Erythroblast (primary cell): ENCODE results near the gene NDRG3.
A peak's percentile ranks its signal among the peaks of the same experiment; 100 is the strongest.

Experiments
- DNase-seq, 2 experiments: peaks; one replicate each; lab custom pipeline; 2025; lab: John Stamatoyannopoulos, UW
- GATA1 ChIP-seq: IDR thresholded peaks from 2 replicates; pipeline ENCODE4 v1.6.1; 2011; ENCODE audit warnings: low read depth, mild to moderate bottlenecking, control low read depth, low read length, moderate library complexity
- POLR2A ChIP-seq: IDR thresholded peaks from 2 replicates; pipeline ENCODE4 v1.6.1; 2011; ENCODE audit warnings: mild to moderate bottlenecking, low read length

NDRG3 gene

DNA sequence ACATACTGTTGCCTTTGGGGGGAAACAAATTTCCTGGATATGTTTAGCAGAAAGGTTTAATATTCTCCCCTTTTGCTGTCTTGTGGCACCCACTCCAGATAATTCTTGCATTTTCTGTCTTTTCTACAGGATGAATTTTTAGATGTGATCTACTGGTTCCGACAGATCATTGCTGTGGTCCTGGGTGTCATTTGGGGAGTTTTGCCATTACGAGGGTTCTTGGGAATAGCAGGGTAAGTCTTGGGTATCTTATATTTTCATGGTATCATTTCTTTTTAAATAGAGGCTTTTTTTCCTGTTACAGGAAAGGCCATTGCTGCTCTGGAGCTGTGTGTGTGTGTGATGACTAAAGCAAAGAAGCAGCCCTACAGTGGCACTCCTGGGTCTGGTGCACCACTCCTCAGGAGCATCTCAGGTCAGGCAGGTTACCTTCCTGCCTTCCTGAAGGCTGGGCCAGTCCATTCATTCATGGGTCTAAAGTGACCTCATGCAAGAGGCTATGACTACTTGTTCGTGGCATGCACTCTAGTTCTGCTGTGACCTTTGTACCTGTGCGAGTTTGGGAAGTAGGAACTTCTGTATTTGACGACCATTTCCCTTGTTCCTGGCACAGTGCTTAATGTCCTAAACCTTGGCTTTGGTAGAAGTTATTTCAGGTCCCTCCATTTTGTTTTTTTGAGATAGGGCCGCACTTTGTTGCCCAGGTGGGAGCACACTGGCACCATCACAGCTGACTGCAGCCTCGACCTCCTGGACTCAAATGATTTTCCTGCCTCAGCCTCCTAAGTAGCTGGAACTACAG lies 138.1 kb downstream of the NDRG3 start:
- DNase-seq = peak in 1 of 2 experiments; percentile 11
- TF ChIP-seq POLR2A (no peak), GATA1 (no peak)

DNA sequence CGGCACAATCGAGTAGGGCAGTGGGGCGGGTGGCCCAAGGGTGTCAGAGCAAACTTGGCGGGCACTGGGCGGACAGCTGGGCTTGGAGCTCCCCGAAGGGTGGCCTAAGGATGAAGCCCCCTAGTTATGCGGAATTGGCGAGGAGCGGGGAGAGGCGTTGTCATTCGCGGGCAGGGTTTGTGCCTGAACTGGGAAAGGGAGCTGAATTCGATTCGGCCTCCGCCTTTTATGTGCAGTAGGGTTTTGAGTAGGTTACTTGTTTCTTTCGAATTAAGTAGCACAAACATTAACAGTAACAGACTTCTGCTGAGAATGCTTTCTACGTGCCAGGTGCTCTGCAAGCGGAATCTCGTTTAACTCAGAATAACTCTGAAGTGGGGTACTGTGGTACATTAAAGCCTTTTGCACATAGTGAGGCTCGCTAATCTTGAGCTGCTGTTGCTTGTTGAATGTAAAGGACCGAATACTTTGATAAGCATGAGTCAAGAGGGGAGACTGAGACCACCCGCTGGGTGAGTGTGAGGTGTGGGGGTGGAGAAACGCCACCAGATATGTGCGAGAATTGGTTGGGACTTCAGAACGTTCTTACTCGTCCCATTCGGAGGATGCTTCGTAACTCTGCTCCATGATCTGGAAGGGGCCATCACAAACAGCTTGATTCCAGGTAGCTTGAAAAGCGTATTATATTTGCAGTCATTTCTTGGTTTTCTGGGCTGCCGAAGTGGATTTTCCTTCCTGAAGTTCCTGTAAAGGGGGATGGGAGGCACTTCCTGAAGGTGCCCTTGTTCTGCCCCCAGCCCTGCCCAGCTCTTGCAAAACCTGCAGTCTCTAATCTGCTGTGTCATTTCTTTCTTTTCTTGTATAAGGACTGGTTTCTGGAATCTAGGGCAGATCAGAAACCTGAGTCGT lies 139.5 kb downstream of the NDRG3 start:
- TF ChIP-seq POLR2A (no peak), GATA1 (no peak)
- peak; percentile 56 to 67 for DNase-seq

DNA sequence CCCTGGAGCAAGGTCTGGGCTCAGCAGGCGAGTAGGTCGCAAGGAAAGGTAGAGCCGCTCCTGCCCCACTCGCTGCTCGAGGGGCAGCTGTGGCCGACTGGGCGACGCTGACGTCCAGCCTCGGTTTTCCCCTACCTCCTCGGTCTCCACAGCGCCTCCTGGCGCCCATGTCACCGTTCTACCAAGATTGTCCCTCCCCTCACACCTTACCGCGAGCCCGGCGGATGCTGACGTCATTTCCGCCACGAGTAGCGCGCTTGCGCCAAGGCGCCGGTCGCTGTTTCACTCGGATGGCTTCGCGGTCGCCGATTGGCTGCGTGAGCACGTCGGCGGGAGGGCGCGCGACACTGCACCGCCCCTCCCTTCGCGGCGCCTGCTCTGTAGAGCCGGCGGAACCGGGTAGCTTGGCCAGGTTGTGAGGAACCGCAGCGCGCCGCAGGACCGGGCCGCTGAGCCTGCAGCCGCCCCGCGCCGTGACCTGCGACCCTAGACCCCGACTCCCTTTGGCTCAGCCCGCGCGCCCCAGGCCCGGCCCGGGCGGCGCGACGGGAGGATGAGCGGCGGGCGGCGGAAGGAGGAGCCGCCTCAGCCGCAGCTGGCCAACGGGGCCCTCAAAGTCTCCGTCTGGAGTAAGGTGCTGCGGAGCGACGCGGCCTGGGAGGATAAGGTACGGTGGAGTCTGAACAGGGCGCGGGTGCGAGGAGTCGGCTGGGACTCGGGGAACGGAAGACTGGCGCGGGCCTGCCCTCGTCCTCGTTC lies 140.3 kb downstream of the NDRG3 start, which contains the start of gene RAB5IF:
RAB5IF (plus strand) TSS at position 381 of the 759 bp plus-strand sequence; CDS start at position 554, 173 bp downstream.
- TF ChIP-seq POLR2A (peak; percentile 92), GATA1 (no peak)
- peak; percentile 99 to 100 for DNase-seq

DNA sequence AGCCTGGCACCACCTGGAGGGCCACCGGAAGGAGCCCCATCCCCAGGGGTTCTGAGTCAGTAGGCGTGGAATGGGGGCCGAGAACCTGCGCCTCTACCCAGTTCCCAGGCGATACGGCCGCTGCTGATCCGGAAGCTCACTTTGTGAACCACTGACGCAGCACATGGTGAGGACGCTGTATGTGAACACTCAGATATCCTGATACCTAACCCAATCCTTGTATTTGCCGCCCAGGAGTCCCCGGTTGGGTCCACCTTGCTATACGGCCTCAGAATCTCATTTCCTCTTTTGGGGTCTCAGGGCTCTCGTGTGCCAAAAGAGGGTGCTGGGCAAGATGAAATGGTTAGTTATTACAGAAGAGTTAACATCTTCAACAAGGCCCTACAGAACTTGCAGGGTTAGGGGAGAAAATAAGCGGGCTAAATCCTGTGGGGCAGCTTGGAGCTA lies 140.9 kb downstream of the NDRG3 start:
- peak; percentile 71 to 79 for DNase-seq
- TF ChIP-seq POLR2A (no peak), GATA1 (no peak)
